IMR-90 (cell line): ENCODE data around the gene ARSJ. TPM values are rescaled to one million over a fixed set of nuclear protein-coding genes. Genes with fewer than 3 reads are reported as not detected.

Experiments
- ATAC-seq: fragments of 200-7000 bp; cut with Tn5 transposase; 2 replicates; pipeline ENCODE4 v1.9.1; 2020; ENCODE audit warnings: low read depth, mild to moderate bottlenecking, moderate library complexity
- BruUV-seq: library from RNA; stranded (reverse); fragments of 400-500 nt; replicated peaks from 2 replicates; lab custom pipeline; 2021; lab: Mats Ljungman, UMichigan
- CTCF ChIA-PET: fragments of 300-600 bp; formaldehyde crosslinking; extraction: SDS; loops from one replicate; lab custom pipeline; 2021; ENCODE audit warnings: antibody characterized with exemption; lab: Yijun Ruan, JAX
- POLR2A ChIA-PET: fragments of 300-600 bp; sonication (Branson Sonifier 250); formaldehyde crosslinking; loops from one replicate; lab custom pipeline; 2022; ENCODE audit warnings: antibody characterized with exemption; ENCODE audit not compliant: unreplicated experiment; lab: Charles Lee
- DNase-seq: peaks from one replicate; pipeline ENCODE4 v3.0.0; 2013
- H2AFZ ChIP-seq: replicated peaks from 2 replicates; pipeline ENCODE3; 2013; ENCODE audit warnings: low read length, mild to moderate bottlenecking; ENCODE audit not compliant: poor library complexity
- H2AK5ac ChIP-seq: 2 replicates; pipeline ENCODE4 v1.6.1; 2013; ENCODE audit warnings: low read depth, low read length, inconsistent platforms
- H2AK9ac ChIP-seq: replicated peaks from 2 replicates; pipeline ENCODE3; 2013; ENCODE audit warnings: mild to moderate bottlenecking, low read depth, low read length, moderate library complexity; ENCODE audit not compliant: poor library complexity
- H2BK120ac ChIP-seq: 2 replicates; pipeline ENCODE4 v1.6.1; 2013; ENCODE audit warnings: low read depth, low read length, inconsistent platforms
- H2BK15ac ChIP-seq: 3 replicates; pipeline ENCODE4 v1.6.1; 2013; ENCODE audit warnings: low read depth, low read length, inconsistent platforms
- H2BK20ac ChIP-seq: 2 replicates; pipeline ENCODE4 v1.6.1; 2013; ENCODE audit warnings: low read depth, mild to moderate bottlenecking, inconsistent platforms, low read length, moderate library complexity
- H2BK5ac ChIP-seq: 2 replicates; pipeline ENCODE4 v1.6.1; 2013; ENCODE audit warnings: mild to moderate bottlenecking, low read depth, low read length, inconsistent platforms; ENCODE audit not compliant: poor library complexity, severe bottlenecking
- H3K14ac ChIP-seq: replicated peaks from 2 replicates; pipeline ENCODE4 v1.6.1; 2013; ENCODE audit warnings: low read depth, low read length, inconsistent platforms
- H3K18ac ChIP-seq: 2 replicates; pipeline ENCODE4 v1.6.1; 2013; ENCODE audit warnings: low read depth, low read length, control low read depth
- H3K23ac ChIP-seq: 2 replicates; pipeline ENCODE4 v1.6.1; 2013; ENCODE audit warnings: low read depth, low read length, inconsistent platforms
- H3K27ac ChIP-seq: 2 replicates; pipeline ENCODE4 v1.5.1; 2013; ENCODE audit warnings: mild to moderate bottlenecking, control low read depth, low read length; ENCODE audit not compliant: insufficient read depth
- H3K27me3 ChIP-seq: 2 replicates; pipeline ENCODE4 v1.6.1; 2013; ENCODE audit warnings: low read length; ENCODE audit not compliant: control insufficient read depth, insufficient read depth
- H3K36me3 ChIP-seq: 2 replicates; pipeline ENCODE4 v1.6.1; 2013; ENCODE audit warnings: low read length, mixed read lengths; ENCODE audit not compliant: control insufficient read depth, insufficient read depth
- H3K4ac ChIP-seq: 2 replicates; pipeline ENCODE4 v1.6.1; 2013; ENCODE audit warnings: low read depth, low read length, inconsistent platforms
- H3K4me1 ChIP-seq: 2 replicates; pipeline ENCODE4 v1.6.1; 2013; ENCODE audit warnings: low read length, mixed read lengths; ENCODE audit not compliant: control insufficient read depth, insufficient read depth
- H3K4me2 ChIP-seq: 2 replicates; pipeline ENCODE4 v1.6.1; 2013; ENCODE audit warnings: low read depth, mild to moderate bottlenecking, control low read depth, low read length, moderate library complexity
- H3K4me3 ChIP-seq: 2 replicates; pipeline ENCODE4 v1.5.1; 2013; ENCODE audit warnings: low read depth, mild to moderate bottlenecking, control low read depth, low read length, moderate library complexity; ENCODE audit not compliant: insufficient read depth
- H3K56ac ChIP-seq: 2 replicates; pipeline ENCODE4 v1.6.1; 2013; ENCODE audit warnings: low read length, inconsistent platforms; ENCODE audit not compliant: insufficient read depth; ENCODE audit errors: extremely low read depth
- H3K79me1 ChIP-seq, 2 experiments: 2 replicates each; pipeline ENCODE4 v1.6.1; 2013; ENCODE audit warnings: low read length in 2 of 2, inconsistent platforms in 1 of 2, low read depth in 1 of 2
- H3K9ac ChIP-seq: 2 replicates; pipeline ENCODE4 v1.6.1; 2013; ENCODE audit warnings: low read depth, low read length, control low read depth
- H3K9me1 ChIP-seq: 2 replicates; pipeline ENCODE4 v1.6.1; 2013; ENCODE audit warnings: low read length, inconsistent platforms; ENCODE audit not compliant: insufficient read depth
- H3K9me3 ChIP-seq: 2 replicates; pipeline ENCODE4 v1.6.1; 2013; ENCODE audit warnings: low read length; ENCODE audit not compliant: control insufficient read depth, insufficient read depth
- H4K20me1 ChIP-seq: 2 replicates; pipeline ENCODE4 v1.6.1; 2013; ENCODE audit warnings: low read length, inconsistent platforms; ENCODE audit not compliant: insufficient read depth
- H4K5ac ChIP-seq: 2 replicates; pipeline ENCODE4 v1.6.1; 2013; ENCODE audit warnings: mild to moderate bottlenecking, low read depth, low read length, control low read depth
- H4K8ac ChIP-seq, 2 experiments: 2 replicates each; pipeline ENCODE4 v1.6.1; 2013; ENCODE audit warnings: low read depth in 2 of 2, low read length in 2 of 2, control low read depth in 1 of 2, inconsistent platforms in 1 of 2
- H4K91ac ChIP-seq: 2 replicates; pipeline ENCODE4 v1.6.1; 2013; ENCODE audit warnings: low read depth, low read length, inconsistent platforms; ENCODE audit not compliant: insufficient read depth
- RFX5 ChIP-seq: IDR thresholded peaks from 2 replicates; pipeline ENCODE4 v1.8.0; 2012; ENCODE audit warnings: low read depth, mild to moderate bottlenecking, low read length, moderate library complexity
- WGBS, 2 experiments: methylation state at CpG; one replicate each; pipeline versions ENCODE4 v1.1.5 to v1.1.7; 2013; ENCODE audit warnings: missing lambda C conversion rate in 2 of 2; ENCODE audit not compliant: insufficient read length in 1 of 2; ENCODE audit errors: extremely low coverage in 2 of 2; 5-methylcytosine and 5-hydroxymethylcytosine counted together
- dilution Hi-C: fragments of 300-500 bp; cut with HindIII; formaldehyde crosslinking; loops from one replicate; pipeline ENCODE4 v1.14.3; 2018; ENCODE audit warnings: low sequenced_read_pairs; ENCODE audit not compliant: unreplicated experiment
- in situ Hi-C: fragments of 300-500 bp; cut with MboI; formaldehyde crosslinking; loops from 3 replicates; pipeline ENCODE4 v1.14.3; 2019; ENCODE audit warnings: low sequenced_read_pairs, inconsistent platforms, mixed read lengths
- intact Hi-C: fragments of 100-400 bp; cut with micrococcal nuclease; formaldehyde crosslinking; loops from 2 replicates; pipeline ENCODE4 v1.10.0; 2022
- polyA plus RNA-seq, 3 experiments: library from polyadenylated mRNA; depleted of rRNA; stranded (reverse); fragments of >200 nt; gene quantifications; 2 replicates each; pipeline ENCODE4 v1.2.3, GENCODE V29; 2012; ENCODE audit warnings: low replicate concordance in 1 of 3
- total RNA-seq: library from RNA; depleted of rRNA; stranded (reverse); fragments of >200 nt; gene quantifications from 2 replicates; pipeline ENCODE4 v1.2.3, GENCODE V29; 2012

The ARSJ gene
- total and polyA plus RNA-seq, 2 of the 4 experiments (the other 2 are of a cell fraction) = 47.7 to 143 TPM

DNA sequence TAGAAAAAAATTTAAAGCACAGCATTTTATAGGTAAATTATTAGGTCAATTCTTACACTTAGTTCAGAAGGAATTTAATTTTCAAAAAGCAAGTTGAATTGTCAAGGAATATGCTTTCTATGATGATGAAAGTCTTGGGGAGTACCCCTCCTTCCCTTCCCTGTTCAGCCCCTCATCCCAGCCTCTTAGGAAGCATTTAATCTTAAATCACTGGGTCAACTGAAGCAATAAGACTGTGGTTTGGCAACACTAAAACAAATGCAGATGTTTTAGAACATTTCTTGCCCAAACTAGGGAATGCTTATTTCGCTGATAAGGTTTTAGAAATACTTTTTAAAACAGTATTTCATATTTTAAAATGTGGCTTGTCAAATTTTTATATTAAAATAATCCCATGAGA is 19.1 kb upstream of the ARSJ start:
- Histone ChIP-seq H3K9me1 (peaks cover 5% of the 10 kb centered on the region; the same call in 1 of the 2 replicates), H2AK9ac (no peak overlapping the region), H2AFZ (no peak overlapping the region), H3K4me3 (no peak overlapping the region), H3K14ac (no peak overlapping the region), H3K4ac (no peak overlapping the region), H4K91ac (no peak overlapping the region), H2AK5ac (no peak overlapping the region), H3K18ac (0 out of 2 replicates have a peak overlapping the region, but pooled peaks have one; percentile 33), H3K56ac (no peak overlapping the region), H4K8ac (no peak overlapping the region), H2BK20ac (no peak overlapping the region), H3K4me1 (peaks cover 4% of the 10 kb centered on the region; the same call in 1 of the 2 replicates), H2BK5ac (no peak overlapping the region), H4K5ac (no peak overlapping the region), H3K36me3 (no peaks in the 10 kb centered on the region), H3K4me2 (no peak overlapping the region), H3K27ac (no peak overlapping the region), H3K9ac (no peak overlapping the region), H3K79me1 (no peaks in the 10 kb centered on the region), H4K20me1 (no peaks in the 10 kb centered on the region), H2BK120ac (no peak overlapping the region), H3K23ac (no peak overlapping the region), H3K27me3 (no peaks in the 10 kb centered on the region), H2BK15ac (no peak overlapping the region), H3K9me3 (no peaks in the 10 kb centered on the region)
- BruUV-seq = no TSS peak
- POLR2A ChIA-PET = no interaction called here
- no peak for DNase-seq
- no peak for ATAC-seq
- dilution Hi-C loops = no loop called here
- no peak for TF ChIP-seq RFX5
- in situ Hi-C loops = no loop called here
- intact Hi-C loops = no loop called here
- CTCF ChIA-PET = interaction anchor here (0.6 kb wide), 1 partner anchor 603 kb away, joined by 3 read pairs; no protein-coding TSS in a partner anchor
- WGBS, 2 experiments = no CpG with 5 or more reads among the region's 1 CpG
